ENCODE measurements around the gene FAM13C.
"Not testable (repeated sequence)": the region's sequence is repeated elsewhere in the genome, so short reads cannot be mapped to it uniquely, and the experiment has no call there.

The FAM13C gene

DNA sequence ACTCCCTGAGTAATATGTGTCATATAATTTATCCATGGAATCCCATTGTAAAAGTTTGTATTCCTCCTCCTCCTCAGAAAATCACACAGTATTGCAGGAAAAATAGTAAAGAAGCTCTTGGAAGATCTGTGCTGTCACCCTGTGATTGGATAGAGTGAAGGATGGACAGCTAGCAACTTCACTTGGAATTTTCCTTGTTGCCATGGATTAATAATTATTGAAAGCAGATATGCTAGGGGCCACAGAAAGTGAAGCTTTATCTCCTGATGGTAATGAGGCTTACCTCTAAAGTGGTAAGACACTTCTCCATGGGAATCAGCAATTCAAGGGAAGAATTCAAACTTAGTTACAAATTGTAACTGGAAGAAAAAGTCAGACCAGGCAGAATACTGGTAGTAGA, 137.1 kb downstream of the FAM13C start:
- DNase-seq, result no peak

DNA sequence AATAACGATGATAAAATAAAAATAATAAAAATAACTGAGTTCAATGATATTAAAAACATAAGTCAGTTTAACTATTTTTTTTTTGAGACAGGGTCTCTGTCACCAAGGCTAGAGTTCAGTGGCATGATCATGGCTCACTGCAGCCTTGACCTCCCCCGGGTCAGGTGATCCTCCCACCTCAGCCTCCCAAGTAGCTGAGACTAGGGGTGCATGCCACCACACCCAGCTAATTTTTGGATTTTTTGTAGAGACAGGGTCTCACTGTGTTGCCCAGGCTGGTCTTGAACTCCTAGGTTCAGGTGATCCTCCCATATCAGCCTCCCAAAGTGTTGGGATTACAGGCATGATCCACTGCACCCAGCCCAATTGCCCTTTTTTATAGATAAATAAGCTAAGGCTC, 138.8 kb downstream of the FAM13C start:
- DNase-seq, result not testable (repeated sequence)

- no peak for DNase-seq
Measured at GRCh38 chr10:59222788-59223187, 139.6 kb downstream of the FAM13C start.

- DNase-seq, result no peak
Measured at GRCh38 chr10:59216178-59216869, 146.0 kb downstream of the FAM13C start.

DNA sequence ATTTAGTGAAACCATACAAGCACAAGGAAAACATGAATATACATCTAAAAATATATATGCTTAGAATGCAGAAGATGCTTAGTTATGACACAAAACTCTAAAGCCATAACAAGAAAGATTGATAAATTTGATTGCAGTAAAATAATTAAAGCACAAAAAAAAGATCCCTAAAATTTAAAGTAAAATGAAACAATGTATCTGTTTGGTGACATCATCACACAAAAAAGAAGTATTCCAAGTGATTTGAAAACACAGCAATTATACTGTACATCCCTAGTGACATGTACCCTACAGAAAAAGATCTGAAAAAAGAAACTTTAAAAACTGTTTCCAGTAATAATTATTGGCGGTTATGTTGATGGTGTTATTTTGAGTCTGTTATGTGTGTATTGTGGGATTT, 148.2 kb downstream of the FAM13C start:
- DNase-seq, result no peak

GRCh38 chr10:59212301-59212798, 150.0 kb downstream of the FAM13C start:
- no peak for DNase-seq

DNA sequence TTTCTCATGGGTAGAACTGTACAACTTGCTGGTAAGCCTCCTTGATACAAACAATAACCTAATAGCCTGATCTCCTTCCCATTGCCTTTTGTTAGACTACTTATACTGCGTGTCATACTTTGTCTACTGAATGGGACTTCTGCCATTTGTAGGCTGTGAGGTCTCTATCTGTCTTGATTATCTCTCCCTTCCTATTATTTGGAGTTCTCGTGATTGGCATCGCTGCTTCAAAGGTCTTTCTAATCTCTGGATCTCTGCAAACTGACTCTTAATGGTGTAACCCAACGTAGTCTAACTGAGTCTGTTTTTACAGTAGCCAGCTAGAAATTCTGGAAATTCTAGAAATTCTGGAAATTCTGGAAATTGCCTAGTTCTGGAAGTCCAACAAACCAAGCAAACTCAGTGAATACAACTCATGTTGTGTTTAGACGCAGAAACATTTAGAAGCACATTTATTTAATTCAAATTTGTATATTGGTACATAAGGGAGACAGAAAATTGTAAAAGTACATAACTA, 156.1 kb downstream of the FAM13C start:
- no peak for DNase-seq
